Fibroblast of lung (primary cell): ENCODE measurements around the gene UNCX. TPM values are rescaled to one million over a fixed set of nuclear protein-coding genes. Genes with fewer than 3 reads are reported as not detected.

ENCODE experiments used
- DNase-seq, 2 donors: peaks; one replicate each; pipeline versions ENCODE4 v3.0.0 to v3.0.0-alpha.2; 2010; ENCODE audit warnings: low read depth in 2 of 2
- H2AFZ ChIP-seq: 2 replicates; pipeline ENCODE4 v1.5.1; 2012; ENCODE audit warnings: low read length, control low read depth, inconsistent platforms
- H3K27ac ChIP-seq: 2 replicates; pipeline ENCODE4 v1.5.1; 2011; ENCODE audit warnings: low read length, control low read depth; ENCODE audit not compliant: insufficient read depth
- H3K27me3 ChIP-seq: 2 replicates; pipeline ENCODE4 v1.5.1; 2011; ENCODE audit warnings: mild to moderate bottlenecking, low read length; ENCODE audit not compliant: control insufficient read depth, insufficient read depth
- H3K36me3 ChIP-seq: 2 replicates; pipeline ENCODE4 v1.5.1; 2011; ENCODE audit warnings: low read length; ENCODE audit not compliant: control insufficient read depth, insufficient read depth
- H3K4me1 ChIP-seq: 2 replicates; pipeline ENCODE4 v1.5.1; 2011; ENCODE audit warnings: low read length; ENCODE audit not compliant: control insufficient read depth, insufficient read depth; ENCODE audit errors: extremely low read depth
- H3K4me2 ChIP-seq: 2 replicates; pipeline ENCODE4 v1.5.1; 2011; ENCODE audit warnings: low read length, control low read depth; ENCODE audit not compliant: insufficient read depth; ENCODE audit errors: extremely low read depth
- H3K4me3 ChIP-seq, 4 experiments: fragments of 200-600 bp in 1 of 4; sonication (generic) in 1 of 4; replicated peaks in 1 of 4; 2 replicates each; pipeline ENCODE4 v1.5.1; 2011 to 2016; ENCODE audit warnings: low read length in 4 of 4, low read depth in 3 of 4, mild to moderate bottlenecking in 3 of 4, control low read depth in 2 of 4, inconsistent platforms in 1 of 4, mixed read lengths in 1 of 4; ENCODE audit not compliant: insufficient read depth in 1 of 4; ENCODE audit errors: control extremely low read depth in 1 of 4
- H3K79me2 ChIP-seq: 2 replicates; pipeline ENCODE4 v1.5.1; 2012; ENCODE audit warnings: mild to moderate bottlenecking, low read length, inconsistent platforms; ENCODE audit not compliant: control insufficient read depth, insufficient read depth
- H3K9ac ChIP-seq: 2 replicates; pipeline ENCODE4 v1.5.1; 2011; ENCODE audit warnings: mild to moderate bottlenecking, low read length, control low read depth; ENCODE audit not compliant: insufficient read depth
- H3K9me3 ChIP-seq: 2 replicates; pipeline ENCODE4 v1.5.1; 2012; ENCODE audit warnings: low read depth, low read length; ENCODE audit not compliant: control insufficient read depth, insufficient read depth
- H4K20me1 ChIP-seq: 2 replicates; pipeline ENCODE4 v1.5.1; 2011; ENCODE audit warnings: low read length; ENCODE audit not compliant: control insufficient read depth, insufficient read depth; ENCODE audit errors: extremely low read depth
- EZH2 ChIP-seq: IDR thresholded peaks from 2 replicates; pipeline ENCODE4 v1.5.1; 2012; ENCODE audit warnings: low read length, control low read depth, mild to moderate bottlenecking; ENCODE audit errors: missing control alignments
- polyA plus RNA-seq, 2 donors: library from polyadenylated mRNA; depleted of rRNA in 1 of 2; stranded (reverse) in 1 of 2; unstranded in 1 of 2; fragments of >200 nt; gene quantifications; 2 replicates each; pipeline ENCODE4 v1.2.1, GENCODE V29; 2011 to 2012; ENCODE audit warnings: missing spikeins in 1 of 2
- total RNA-seq: library from RNA; depleted of rRNA; stranded (reverse); fragments of >200 nt; gene quantifications from 2 replicates; pipeline ENCODE4 v1.2.1, GENCODE V29; 2014
- TF ChIP-seq, protein P1 (sequence below), 2 donors: IDR thresholded peaks in 1 of 2; conservative IDR thresholded peaks in 1 of 2; 1 replicate in 1 of 2; 2 replicates in 1 of 2; pipeline ENCODE4 v1.5.1; 2011 to 2012; ENCODE audit warnings: low read length in 2 of 2, control low read depth in 1 of 2, inconsistent platforms in 1 of 2, low read depth in 1 of 2, mild to moderate bottlenecking in 1 of 2

The UNCX gene
- total and polyA plus RNA-seq, 2 donors (not counting 1 experiment from before 2014, with no cell fraction given): not detected

- Histone ChIP-seq H3K4me3 (no peak overlapping the region), H3K27ac (no peak overlapping the region), H3K9ac (no peak overlapping the region), H2AFZ (no peak overlapping the region), H4K20me1 (no peaks in the 10 kb centered on the region), H3K9me3 (no peaks in the 10 kb centered on the region), H3K79me2 (no peaks in the 10 kb centered on the region), H3K36me3 (no peaks in the 10 kb centered on the region), H3K4me2 (no peak overlapping the region), H3K4me1 (no peaks in the 10 kb centered on the region), H3K27me3 (peaks cover 83% of the 10 kb centered on the region)
- DNase-seq: no peak
- TF ChIP-seq, protein P1, sequence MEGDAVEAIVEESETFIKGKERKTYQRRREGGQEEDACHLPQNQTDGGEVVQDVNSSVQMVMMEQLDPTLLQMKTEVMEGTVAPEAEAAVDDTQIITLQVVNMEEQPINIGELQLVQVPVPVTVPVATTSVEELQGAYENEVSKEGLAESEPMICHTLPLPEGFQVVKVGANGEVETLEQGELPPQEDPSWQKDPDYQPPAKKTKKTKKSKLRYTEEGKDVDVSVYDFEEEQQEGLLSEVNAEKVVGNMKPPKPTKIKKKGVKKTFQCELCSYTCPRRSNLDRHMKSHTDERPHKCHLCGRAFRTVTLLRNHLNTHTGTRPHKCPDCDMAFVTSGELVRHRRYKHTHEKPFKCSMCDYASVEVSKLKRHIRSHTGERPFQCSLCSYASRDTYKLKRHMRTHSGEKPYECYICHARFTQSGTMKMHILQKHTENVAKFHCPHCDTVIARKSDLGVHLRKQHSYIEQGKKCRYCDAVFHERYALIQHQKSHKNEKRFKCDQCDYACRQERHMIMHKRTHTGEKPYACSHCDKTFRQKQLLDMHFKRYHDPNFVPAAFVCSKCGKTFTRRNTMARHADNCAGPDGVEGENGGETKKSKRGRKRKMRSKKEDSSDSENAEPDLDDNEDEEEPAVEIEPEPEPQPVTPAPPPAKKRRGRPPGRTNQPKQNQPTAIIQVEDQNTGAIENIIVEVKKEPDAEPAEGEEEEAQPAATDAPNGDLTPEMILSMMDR (conservative IDR thresholded peaks at IDR 0.05 in 1 of 2, IDR thresholded peaks at IDR 0.05 in 1 of 2; ENCODE audit: low read depth in 1 of 2, low read length in 2 of 2): no peak
- TF ChIP-seq EZH2: peak; percentile 70
Measured at GRCh38 chr7:1242256-1242605, 9.6 kb downstream of the UNCX start.

DNA sequence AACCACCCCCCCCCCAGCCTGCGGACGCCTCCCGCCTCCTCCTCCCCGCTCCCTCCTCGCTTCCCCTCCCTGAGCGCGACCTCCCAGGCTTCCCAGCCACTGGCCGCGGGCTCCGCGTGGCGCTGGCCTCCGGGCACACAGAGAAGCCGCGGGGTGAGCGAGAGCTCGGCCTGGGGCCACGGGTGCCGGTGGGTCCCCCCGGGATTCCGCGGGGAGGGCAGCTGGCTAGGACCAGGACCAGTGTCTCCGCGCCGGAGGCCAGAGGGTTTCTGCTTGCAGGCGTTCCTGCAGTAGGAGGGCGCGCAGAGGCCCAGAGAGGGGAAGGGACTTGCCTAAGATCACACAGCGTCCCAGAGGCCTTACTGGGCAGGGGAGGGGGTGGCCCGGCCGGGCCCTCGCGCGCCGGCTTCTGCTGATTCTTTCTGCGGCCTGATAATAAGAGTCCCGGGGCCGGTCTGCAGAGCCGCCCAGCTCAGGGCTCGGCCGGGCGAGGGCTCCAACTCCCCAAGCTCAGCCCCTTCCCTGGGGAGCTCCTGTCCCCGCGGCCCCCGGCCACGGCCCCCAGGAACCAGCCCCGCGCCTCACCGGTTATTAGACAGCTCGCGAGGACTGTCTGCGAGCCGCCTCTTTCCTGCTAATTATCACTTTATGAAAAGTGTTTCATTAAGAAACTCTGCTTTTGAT is 10.1 kb downstream of the UNCX start:
- TF ChIP-seq, protein P1 (conservative IDR thresholded peaks at IDR 0.05 in 1 of 2, IDR thresholded peaks at IDR 0.05 in 1 of 2; ENCODE audit: low read depth in 1 of 2, low read length in 2 of 2): no peak
- TF ChIP-seq EZH2: peak; percentile 71
- no peaks in the 10 kb centered on the region for H4K20me1 ChIP-seq
- H3K27ac ChIP-seq: no peak overlapping the region
- H3K4me3 ChIP-seq: no peak overlapping the region
- H3K9me3 ChIP-seq: no peaks in the 10 kb centered on the region
- H3K4me2 ChIP-seq: no peak overlapping the region
- H3K9ac ChIP-seq: no peak overlapping the region
- H3K27me3 ChIP-seq: peaks cover 86% of the 10 kb centered on the region
- no peaks in the 10 kb centered on the region for H3K36me3 ChIP-seq
- H3K79me2 ChIP-seq: no peaks in the 10 kb centered on the region
- DNase-seq: no peak
- no peak overlapping the region for H2AFZ ChIP-seq
- H3K4me1 ChIP-seq: no peaks in the 10 kb centered on the region

DNA sequence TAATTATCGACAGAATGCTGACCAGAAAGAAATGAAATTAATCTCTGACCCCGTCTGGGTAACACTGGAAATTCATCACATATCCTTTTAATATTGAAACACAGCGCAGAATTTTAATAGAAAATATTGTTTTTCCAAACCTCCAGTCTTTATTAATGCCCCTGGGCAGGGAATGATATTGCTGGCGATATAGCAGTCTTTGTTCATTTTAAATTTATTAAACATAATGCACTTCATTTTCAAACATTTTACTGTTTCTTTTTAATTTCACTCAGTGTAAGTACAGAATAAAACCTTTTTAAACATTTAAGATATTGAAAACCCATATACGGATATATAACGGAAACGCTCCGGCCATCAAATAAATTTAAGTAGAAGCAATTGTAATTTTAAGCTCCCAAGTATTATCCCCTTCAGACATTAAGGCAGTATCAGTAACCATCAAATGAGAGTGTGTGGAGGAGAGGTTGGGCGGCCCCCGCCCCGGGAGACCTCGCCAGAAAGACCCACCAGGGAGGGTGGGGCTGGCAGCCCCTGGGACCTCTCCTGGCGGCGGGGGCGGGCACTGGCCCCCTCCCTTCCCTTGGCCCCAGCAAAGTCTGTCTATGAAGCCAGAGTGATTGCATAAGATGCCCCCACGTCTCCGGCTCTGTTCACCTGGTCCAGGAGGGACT is 10.8 kb downstream of the UNCX start:
- Histone ChIP-seq H3K27ac (no peak overlapping the region), H3K36me3 (no peaks in the 10 kb centered on the region), H3K9me3 (no peaks in the 10 kb centered on the region), H3K27me3 (peaks cover 91% of the 10 kb centered on the region), H3K4me2 (no peak overlapping the region), H3K4me3 (no peak overlapping the region), H2AFZ (no peak overlapping the region), H4K20me1 (no peaks in the 10 kb centered on the region), H3K9ac (no peak overlapping the region), H3K79me2 (no peaks in the 10 kb centered on the region), H3K4me1 (no peaks in the 10 kb centered on the region)
- no peak for DNase-seq
- TF ChIP-seq EZH2: no peak
- TF ChIP-seq, protein P1 (conservative IDR thresholded peaks at IDR 0.05 in 1 of 2, IDR thresholded peaks at IDR 0.05 in 1 of 2; ENCODE audit: low read depth in 1 of 2, low read length in 2 of 2): no peak
